ENCODE results near the gene ABLIM1.

GRCh38 chr10:114539623-114540022 is 118.5 kb downstream of the ABLIM1 start:
- TF ChIP-seq CTCF (IDR thresholded peaks at IDR 0.05; ENCODE audit: low read depth, low read length) (no peak), EZH2phosphoT487 (IDR thresholded peaks at IDR 0.05; ENCODE audit: low read depth) (no peak)
